ENCODE data around the gene SDK1.
"Not testable (repeated sequence)": the region's sequence is repeated elsewhere in the genome, so short reads cannot be mapped to it uniquely, and the experiment has no call there.

The SDK1 gene

DNA sequence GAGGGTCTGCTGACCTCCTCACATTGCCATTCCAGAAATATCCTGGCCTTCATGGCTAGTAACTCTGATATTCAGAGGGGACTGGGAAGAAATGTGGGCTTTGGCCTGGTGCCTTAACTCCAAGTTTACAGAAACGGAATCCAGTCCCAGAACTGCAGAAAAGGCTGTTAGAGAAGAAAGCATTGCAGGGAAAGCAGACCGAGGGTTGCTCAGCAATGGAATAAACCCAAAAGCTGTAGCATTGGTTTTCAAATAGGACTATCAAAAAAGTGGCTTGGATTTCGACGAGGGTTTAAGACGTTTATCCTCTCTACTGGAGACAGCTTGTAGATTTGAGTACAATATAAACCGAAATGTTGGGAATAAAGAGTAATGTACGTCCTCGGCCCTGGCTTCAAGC lies 955.2 kb downstream of the SDK1 start:
- DNase-seq (ENCODE audit: low read depth): no peak
- TF ChIP-seq, protein P1, sequence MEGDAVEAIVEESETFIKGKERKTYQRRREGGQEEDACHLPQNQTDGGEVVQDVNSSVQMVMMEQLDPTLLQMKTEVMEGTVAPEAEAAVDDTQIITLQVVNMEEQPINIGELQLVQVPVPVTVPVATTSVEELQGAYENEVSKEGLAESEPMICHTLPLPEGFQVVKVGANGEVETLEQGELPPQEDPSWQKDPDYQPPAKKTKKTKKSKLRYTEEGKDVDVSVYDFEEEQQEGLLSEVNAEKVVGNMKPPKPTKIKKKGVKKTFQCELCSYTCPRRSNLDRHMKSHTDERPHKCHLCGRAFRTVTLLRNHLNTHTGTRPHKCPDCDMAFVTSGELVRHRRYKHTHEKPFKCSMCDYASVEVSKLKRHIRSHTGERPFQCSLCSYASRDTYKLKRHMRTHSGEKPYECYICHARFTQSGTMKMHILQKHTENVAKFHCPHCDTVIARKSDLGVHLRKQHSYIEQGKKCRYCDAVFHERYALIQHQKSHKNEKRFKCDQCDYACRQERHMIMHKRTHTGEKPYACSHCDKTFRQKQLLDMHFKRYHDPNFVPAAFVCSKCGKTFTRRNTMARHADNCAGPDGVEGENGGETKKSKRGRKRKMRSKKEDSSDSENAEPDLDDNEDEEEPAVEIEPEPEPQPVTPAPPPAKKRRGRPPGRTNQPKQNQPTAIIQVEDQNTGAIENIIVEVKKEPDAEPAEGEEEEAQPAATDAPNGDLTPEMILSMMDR (conservative IDR thresholded peaks at IDR 0.05; ENCODE audit: control insufficient read depth, insufficient read depth, low read depth, low read length): no peak
- H3K4me3 ChIP-seq (ENCODE audit: control insufficient read depth, low read depth, low read length): no peak overlapping the region

GRCh38 chr7:4257146-4258111 lies 956.4 kb downstream of the SDK1 start:
- TF ChIP-seq, protein P1 (conservative IDR thresholded peaks at IDR 0.05; ENCODE audit: control insufficient read depth, insufficient read depth, low read depth, low read length): no peak
- DNase-seq (ENCODE audit: low read depth): no peak
- no peak overlapping the region for H3K4me3 ChIP-seq (ENCODE audit: control insufficient read depth, low read depth, low read length)

DNA sequence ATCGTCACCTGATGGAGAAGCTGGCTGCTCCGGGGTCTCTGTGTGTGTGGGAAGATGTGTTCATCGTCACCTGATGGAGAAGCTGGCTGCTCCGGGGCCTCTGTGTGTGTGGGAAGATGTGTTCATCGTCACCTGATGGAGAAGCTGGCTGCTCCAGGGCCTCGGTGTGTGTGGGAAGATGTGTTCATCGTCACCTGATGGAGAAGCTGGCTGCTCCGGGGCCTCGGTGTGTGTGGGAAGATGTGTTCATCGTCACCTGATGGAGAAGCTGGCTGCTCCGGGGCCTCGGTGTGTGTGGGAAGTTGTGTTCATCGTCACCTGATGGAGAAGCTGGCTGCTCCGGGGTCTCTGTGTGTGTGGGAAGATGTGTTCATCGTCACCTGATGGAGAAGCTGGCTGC lies 959.1 kb downstream of the SDK1 start:
- not testable (repeated sequence) for H3K4me3 ChIP-seq (ENCODE audit: control insufficient read depth, low read depth, low read length); DNase-seq (ENCODE audit: low read depth)

DNA sequence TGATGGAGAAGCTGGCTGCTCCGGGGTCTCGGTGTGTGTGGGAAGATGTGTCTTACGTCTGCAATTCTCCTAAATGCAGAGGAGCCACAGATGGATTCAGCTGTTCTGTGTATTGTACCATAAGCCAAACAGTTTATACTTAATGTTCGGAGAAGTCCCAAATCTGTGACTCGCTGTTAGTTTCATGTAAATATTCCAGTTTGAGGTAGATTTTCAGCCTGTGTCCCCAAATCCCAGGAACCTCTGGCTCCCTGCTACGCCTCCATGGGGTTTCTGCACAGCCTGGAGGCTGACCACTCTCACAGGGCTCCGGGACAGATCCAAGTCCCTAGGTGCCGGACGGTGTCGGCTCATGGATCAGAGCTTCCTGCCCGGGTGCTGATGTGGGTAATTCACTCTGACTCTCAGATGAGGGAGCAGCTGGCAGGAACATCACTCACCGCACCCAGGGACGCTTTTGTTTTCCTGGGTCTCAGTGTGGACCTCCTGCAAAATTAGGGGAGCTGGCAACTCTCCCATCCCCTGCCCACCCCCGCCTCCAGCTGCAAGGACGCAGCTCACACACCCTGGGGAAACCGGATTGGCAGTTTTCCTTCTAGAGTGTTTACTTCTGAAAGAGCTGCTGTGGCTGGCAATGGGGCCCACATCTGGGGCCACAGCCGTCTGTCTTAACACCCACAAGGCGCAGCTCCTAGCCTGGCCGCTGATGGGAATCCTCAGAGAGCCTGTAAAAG lies 960.0 kb downstream of the SDK1 start:
- H3K4me3 ChIP-seq (ENCODE audit: control insufficient read depth, low read depth, low read length): no peak overlapping the region
- DNase-seq (ENCODE audit: low read depth): no peak
- TF ChIP-seq, protein P1 (conservative IDR thresholded peaks at IDR 0.05; ENCODE audit: control insufficient read depth, insufficient read depth, low read depth, low read length): no peak

DNA sequence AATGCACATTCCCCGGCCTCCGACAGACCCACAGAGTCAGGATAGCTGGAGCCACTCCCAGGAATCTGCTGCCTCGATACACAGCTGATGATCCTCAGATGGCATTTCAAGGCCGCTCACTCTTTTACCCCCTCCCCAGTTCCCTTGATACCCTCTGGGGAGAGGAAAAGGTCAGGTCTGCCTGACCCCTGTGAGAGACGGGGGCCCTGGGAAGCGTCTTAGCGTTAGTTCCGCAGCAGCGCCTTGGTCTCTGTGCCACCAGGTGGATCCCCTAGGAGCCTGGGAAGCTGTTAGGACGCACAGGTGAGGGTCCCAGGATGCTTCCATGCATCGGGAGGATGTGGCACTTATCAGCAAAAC lies 960.5 kb downstream of the SDK1 start:
- TF ChIP-seq, protein P1 (conservative IDR thresholded peaks at IDR 0.05; ENCODE audit: control insufficient read depth, insufficient read depth, low read depth, low read length): no peak
- DNase-seq (ENCODE audit: low read depth): no peak

GRCh38 chr7:4264206-4264605 lies 963.2 kb downstream of the SDK1 start:
- H3K4me3 ChIP-seq (ENCODE audit: control insufficient read depth, low read depth, low read length); DNase-seq (ENCODE audit: low read depth): not testable (repeated sequence)

More for the DNA sequence above, 960.5 kb downstream of the SDK1 start:
- H3K4me3 ChIP-seq (ENCODE audit: control insufficient read depth, low read depth, low read length): no peak overlapping the region

DNA sequence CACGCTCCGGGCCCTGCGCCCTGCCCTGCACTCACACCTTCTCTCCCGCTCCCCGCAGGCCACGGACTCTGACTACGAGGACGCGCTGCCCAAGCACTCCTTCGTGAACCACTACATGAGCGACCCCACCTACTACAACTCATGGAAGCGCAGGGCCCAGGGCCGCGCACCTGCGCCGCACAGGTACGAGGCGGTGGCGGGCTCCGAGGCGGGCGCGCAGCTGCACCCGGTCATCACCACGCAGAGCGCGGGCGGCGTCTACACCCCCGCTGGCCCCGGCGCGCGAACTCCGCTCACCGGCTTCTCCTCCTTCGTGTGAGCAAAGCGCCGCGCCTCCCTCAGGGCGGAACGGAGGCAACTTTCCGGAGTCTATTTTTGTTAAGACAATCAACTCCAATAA lies 964.0 kb downstream of the SDK1 start:
- no peak for DNase-seq (ENCODE audit: low read depth)
- no peak overlapping the region for H3K4me3 ChIP-seq (ENCODE audit: control insufficient read depth, low read depth, low read length)
- TF ChIP-seq, protein P1 (conservative IDR thresholded peaks at IDR 0.05; ENCODE audit: control insufficient read depth, insufficient read depth, low read depth, low read length): no peak

Data from fibroblast of mammary gland (primary cell).